Embryonic facial prominence (tissue), 1 donor: Measurements from ENCODE around the gene TES.

Source experiments
- DNase-seq: peaks from one replicate; pipeline ENCODE4 v3.0.0-alpha.2; 2016; ENCODE audit errors: extremely low spot score

TES gene

GRCh38 chr7:116193329-116194087 is 16.8 kb upstream of the TES start:
- DNase-seq = no peak

DNA sequence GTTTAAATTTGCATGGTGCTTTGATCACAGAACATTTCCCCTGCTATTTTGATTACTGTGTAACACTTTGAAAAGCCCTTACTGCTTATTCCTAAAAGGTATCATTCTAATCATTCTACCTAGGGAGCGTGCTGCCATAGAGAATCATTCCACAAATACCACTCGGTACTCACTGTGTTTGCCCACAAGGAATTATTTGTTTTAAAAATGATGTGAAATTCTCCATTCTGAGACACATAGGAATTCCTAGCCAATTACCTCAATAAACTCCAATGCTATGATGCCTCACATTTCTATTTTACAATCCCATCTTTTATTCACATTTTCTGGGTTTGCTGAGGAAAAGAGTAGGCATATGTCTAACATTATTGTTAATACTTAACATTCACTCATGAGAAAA is 16.2 kb upstream of the TES start:
- DNase-seq = no peak

GRCh38 chr7:116195451-116195850 is 14.9 kb upstream of the TES start:
- no peak for DNase-seq

- no peak for DNase-seq
Measured at GRCh38 chr7:116196947-116197346, 13.4 kb upstream of the TES start.

- no peak for DNase-seq
Measured at GRCh38 chr7:116197360-116197759, 13.0 kb upstream of the TES start.

GRCh38 chr7:116198748-116199410 is 11.5 kb upstream of the TES start:
- DNase-seq = no peak

DNA sequence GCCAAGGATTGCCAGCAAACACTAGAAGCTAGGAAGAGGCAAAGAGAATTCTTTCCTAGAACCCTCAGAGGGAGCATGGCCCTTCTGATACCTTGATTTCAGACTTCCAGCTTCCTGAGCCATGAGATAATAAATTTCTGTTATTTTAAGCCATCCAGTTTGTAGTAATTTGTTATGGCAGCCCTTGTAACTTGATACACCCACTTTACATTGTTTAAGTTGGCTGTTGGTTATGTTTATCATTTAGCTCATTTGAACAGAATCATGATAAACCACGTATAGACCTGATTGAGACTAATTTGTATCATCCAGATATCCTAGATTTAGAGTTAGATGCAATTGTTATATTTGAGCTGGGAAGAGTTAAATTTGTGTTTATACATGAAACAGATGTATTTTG is 9.4 kb upstream of the TES start:
- no peak for DNase-seq

DNA sequence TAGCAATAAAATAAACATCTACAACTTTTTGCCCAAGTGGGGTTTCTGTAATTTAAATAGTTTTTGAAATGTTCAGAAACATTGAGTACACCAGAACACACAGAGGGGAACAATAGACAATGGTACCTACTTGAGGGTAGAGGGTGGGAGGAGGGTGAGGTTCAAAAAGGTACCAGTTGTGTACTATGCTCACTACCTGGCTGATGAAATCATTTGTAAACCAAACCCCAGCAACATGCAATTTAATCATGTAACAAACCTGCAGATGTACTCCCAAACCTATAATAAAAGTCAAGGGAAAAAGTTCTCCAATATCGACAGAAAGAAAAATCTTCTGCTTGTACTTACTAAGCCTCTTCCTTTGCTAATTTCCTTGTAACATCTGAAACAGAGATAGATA is 4.2 kb upstream of the TES start:
- DNase-seq = no peak

DNA sequence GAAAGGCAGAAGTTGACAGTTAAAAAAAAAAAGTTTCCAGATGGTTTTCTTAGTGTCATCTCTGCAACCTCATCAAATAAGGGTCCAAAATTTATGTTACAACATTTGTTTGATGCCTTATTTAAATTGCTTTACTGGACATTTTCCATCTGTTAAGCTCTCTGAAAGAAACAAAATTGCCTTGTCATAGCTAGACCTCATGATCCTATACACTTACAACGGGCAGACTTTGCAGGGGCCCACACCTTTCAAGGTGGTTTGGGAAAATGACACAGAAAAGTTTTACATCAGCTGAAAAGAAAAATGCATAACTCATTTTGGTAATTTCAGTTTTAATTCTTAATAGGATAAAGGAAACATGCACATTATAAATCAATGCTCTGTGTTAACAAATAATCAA is 1.4 kb upstream of the TES start:
- DNase-seq = no peak

DNA sequence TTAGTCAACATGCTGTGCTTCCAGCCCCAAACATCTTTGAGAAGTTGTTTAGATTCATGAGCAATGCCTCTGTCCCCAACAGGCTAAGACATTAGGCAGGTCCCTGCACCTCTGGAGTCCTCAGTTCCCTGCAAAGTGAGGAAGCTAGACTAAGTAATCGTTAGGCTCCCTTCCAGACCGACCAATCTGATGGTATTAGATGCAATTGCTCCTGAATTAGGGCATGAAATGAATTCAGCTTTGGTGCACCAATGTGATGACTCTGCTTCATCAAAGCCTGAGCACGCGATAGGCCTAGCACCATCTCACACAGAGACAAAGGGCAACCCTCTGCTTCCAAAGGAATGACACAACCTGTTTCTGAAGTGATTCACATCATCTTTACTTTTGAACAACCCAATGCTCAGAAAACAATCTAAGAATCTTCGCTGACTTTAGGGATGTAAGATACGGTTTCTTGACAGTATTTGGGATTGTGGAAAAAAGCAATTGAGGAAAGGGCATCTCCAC is 723 bp upstream of the TES start:
- no peak for DNase-seq

- peak; percentile 67 for DNase-seq
Measured at GRCh38 chr7:116211006-116211912, 920 bp downstream of the TES start.

GRCh38 chr7:116211913-116212596 is 1.7 kb downstream of the TES start:
- DNase-seq = no peak

DNA sequence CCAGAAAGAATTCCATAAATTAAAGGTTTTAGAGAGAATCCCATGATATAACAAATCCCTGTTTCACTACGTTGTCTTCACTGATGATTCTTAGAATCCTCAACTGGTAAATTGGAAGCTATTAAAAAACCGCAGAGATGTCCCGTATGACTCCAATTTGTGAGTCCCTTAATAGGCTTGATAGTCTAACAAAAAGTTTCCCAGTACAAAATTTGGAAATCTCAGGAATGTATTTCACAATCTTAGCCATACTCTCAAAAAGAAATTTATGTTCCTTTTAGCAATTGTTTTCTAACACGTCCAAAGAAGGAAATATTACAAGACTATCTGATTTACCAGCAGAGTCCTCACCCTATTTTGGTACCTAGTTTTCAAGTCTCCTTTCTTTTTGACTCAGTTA is 2.5 kb downstream of the TES start:
- DNase-seq = no peak

- no peak for DNase-seq
Measured at GRCh38 chr7:116213361-116214130, 3.2 kb downstream of the TES start.

- no peak for DNase-seq
Measured at GRCh38 chr7:116214921-116215320, 4.6 kb downstream of the TES start.

DNA sequence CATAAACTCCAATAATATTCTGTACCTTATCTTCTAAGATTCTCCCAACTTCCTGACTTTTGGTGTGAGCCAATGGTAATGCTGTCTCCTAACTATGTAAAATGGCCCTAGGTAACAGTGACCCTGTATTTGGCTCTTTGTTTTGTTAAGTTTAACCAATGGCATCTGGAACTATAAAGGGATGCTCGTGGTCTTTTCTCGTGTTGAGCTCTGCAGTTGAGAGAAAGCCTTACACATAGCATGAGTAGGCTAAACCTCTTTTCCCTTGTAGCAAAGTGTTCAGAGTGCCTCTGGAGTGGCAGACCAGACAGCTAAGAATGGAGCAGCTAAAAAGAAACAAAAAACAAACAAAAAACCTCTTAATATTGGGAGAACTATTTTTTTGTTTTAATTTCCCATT is 5.2 kb downstream of the TES start:
- DNase-seq = no peak

DNA sequence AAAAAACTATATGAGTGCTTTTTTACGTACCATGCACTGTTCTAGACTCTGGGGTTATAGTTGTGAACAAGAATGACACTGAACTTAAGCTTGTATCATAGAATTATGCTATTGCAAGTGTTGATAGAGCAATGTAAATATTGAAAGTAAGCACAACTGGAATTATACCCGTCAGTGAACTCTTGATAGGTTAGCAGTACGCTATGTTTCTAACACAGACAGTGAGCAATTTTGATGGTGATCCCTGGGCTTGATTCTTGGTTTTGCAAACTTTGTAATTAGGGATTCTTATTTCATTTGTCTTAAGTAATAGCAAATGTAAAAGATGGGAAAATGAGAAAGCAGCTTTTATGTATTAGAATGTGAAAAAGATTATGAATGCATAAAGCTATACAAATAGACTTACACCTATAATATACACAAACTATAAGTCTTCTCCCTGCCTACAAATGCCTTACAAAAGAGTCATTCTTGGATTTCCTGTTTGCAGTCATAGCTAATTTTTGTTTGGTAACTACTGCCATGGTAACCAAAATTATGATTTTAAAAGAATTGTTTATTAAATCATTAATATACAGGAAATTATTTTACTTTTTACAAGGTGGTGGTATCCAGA is 6.7 kb downstream of the TES start:
- DNase-seq = no peak

GRCh38 chr7:116218051-116218645 is 7.8 kb downstream of the TES start:
- no peak for DNase-seq

DNA sequence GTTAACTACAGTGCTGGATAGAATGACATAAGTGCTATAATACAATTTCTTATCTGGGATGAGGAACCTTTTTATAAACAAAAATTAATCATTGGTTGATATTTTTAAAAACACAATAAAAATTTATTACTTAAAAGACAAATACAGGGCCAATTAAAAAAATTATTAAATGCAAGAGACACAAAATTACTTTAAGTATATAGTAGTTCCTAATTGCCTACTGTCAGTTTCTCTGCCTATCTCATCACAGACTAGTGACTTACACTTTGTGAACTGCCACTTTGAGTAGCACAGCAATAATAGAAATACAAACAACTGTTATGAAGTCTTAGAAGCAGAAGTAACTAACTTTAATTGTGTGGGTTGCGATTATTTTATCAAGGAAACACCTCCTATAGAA is 8.4 kb downstream of the TES start:
- DNase-seq = no peak

- no peak for DNase-seq
Measured at GRCh38 chr7:116219288-116219687, 8.9 kb downstream of the TES start.
